OCI-M1 (cell line): Measurements from ENCODE around the gene HS6ST2.
"Not testable (repeated sequence)": the region's sequence is repeated elsewhere in the genome, so short reads cannot be mapped to it uniquely, and the experiment has no call there.

ENCODE experiments used
- DNase-seq: peaks from one replicate; lab custom pipeline; 2025; lab: John Stamatoyannopoulos, UW

The HS6ST2 gene

DNA sequence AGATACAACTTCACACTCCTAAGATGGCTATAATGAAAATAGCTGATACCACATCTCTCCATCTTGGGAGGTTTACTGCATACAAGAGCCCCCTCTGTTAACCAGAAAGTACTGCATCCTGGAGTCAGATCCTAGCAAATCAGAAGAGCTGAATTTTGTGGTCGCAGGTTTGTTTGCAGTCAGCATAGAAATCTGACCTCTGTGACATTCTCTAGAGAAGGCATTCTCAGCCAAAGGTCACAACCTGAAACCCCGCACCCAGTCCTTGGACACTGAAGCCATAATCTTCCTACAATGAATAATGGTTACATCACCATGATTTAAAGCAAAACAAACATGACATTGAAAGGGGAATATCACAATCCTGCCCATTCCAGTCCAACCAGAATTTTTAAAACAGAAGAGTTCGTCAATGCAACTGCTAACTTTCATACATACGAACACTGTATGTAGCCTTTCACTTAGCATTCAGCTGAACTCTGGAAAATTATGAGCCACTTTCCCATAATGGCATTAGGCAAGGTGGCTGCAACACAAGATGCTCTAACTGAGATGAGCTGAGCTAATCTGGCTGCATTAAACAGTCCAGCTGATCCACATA is 17.6 kb downstream of the HS6ST2 start:
- peak; percentile 2 for DNase-seq

DNA sequence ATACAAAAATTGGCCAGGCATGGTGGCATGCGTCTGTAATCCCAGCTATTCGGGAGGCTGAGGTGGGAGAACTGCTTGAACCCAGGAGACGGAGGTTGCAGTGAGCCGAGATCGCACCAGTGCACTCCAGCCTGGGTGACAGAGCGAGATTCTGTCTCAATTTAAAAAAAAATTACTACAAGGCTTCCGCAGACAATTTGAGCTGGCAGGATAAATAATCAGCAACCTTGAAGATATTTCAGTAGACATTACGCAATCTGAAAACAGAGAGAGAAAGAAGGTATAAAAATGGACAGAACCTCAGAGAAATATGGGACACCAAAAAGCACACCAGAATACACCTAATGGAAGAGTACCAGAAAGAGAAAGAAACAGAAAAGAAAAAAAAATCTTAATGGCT is 25.3 kb downstream of the HS6ST2 start:
- no peak for DNase-seq

DNA sequence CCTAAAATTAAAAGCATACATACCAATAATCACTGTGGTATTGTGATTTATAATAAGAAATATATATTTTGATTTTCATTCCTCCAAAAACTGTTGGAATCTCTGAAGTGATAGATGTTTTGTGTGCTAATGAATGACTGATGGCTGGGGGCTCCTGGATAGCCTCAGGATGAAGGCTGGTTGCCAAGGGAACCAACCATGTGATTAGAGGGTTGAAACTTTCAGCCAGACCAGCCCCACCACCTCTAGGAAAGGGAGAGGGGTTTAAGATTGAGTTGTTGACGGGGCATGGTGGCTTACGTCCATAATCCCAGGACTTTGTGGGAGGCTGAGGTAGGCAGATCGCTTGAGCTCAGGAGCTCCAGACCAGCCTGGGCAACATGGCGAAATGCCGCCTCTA is 34.0 kb downstream of the HS6ST2 start:
- DNase-seq = no peak

DNA sequence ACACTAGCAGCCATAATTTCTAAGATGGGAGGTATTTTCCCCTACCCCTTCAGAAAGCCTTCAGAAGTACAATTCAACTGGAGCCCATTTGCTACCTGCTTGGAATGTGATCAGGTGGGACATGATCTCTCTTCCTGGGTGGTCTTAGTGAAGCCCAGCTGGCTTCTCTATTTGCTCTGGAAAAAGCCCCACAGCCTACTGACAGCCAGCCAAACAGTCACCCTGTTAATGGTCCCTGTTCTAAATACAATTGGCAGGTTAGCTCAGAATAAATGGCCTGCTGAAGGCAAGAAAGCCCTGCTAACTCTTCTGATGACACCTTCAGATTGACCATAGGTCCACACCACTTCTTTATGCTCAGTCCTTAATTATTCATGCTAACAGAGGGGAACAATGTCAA is 39.9 kb downstream of the HS6ST2 start:
- no peak for DNase-seq

DNA sequence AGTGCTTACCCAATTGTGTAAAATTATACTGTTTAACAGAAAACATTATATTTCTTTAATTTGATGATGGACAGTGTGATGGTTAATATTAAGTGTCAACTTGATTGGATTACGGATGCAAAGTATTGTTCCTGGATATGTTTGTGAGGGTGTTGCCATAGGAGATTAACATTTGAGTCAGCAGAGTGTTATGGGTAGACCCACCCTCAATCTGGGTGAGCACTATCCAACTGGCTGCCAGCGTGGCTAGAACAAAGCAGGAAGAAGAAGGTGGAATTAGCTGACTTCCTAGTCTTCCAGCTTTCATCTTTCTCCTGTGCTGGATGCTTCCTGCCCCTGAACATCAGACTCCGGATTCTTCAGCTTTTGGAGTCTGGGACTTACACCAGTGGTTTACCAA is 42.1 kb downstream of the HS6ST2 start:
- no peak for DNase-seq

DNA sequence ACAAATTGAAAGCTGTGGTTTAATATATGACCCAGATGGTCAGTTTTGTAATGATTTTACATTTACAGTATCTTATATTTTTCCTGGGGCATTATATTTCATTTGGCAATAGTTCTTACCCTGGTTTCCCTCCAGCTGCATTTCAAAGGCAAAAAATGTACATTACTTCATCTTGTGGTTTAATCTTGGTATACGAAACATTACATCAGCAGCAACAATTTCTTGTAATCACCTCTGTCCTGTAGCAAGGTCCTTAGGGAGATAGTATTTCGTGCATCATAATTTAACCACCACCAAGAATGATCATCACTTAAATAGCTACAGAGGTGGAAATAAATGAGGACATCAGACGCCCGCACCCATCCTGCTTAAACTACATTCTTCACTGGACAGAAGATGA is 48.8 kb downstream of the HS6ST2 start:
- DNase-seq = peak; percentile 49

DNA sequence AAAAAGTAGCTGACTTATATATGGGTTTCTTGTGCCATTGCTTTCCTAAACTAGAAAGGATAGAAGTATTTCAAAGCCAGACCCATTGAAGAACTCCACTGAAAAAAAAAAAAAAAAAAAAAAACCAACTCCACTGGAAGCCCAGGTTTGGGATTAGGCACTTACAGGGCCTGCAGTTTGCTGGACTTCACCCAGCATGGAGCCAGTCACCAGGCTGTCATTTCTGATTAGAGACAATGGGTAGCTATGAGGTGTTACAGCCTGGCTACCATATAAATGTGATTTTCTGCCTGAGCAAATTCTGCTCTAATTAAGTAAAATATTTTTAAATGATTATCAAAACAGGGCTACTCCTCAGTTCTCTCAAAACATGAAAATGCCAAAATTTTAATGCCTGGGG is 49.5 kb downstream of the HS6ST2 start:
- DNase-seq = no peak

DNA sequence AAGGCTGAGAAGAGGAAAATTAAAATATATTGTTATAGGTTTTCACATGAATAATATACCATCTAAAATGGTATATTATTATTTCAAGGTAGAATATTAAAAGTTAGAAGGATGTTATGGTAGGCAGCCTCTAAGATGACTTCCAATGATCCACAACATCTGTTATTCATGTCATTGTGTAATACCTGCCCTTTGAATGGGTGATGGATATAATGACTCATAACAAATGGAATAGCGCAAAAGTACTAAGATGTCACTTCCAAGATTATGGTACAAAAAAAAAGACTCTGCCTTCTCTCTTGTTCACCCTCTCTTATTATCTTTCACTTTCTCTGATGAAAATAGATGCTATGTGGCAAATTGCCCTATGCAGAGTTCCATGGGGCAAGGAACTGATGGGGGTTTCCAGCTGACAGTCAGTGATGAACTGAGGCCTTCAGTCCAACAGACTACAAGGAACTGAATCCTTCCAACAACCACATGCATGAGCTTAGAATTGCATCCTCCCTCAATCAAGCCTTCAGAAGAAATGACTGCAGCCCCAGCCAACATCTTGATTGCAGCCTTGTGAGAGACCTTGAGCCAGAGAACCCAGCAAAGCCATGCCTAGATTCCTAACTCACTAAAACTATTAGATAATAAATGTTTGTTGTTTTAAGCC is 57.7 kb downstream of the HS6ST2 start:
- no peak for DNase-seq

DNA sequence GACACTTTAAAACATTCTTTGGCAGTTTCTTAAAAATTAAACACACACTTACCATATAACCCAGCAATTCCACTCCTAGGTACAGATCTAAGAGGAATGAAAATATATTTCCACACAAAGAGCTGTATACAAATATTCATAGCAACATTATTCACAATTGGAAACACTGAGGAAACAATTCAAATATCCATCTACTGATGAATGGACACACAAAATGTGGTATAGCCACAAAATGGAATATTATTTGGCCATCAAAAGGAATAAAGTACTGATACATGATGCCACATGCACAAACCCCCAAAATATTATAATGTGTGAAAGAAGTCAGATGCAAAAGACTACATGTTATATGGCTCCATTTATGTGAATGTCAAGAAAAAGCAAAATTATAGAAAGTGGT is 70.9 kb downstream of the HS6ST2 start:
- no peak for DNase-seq

DNA sequence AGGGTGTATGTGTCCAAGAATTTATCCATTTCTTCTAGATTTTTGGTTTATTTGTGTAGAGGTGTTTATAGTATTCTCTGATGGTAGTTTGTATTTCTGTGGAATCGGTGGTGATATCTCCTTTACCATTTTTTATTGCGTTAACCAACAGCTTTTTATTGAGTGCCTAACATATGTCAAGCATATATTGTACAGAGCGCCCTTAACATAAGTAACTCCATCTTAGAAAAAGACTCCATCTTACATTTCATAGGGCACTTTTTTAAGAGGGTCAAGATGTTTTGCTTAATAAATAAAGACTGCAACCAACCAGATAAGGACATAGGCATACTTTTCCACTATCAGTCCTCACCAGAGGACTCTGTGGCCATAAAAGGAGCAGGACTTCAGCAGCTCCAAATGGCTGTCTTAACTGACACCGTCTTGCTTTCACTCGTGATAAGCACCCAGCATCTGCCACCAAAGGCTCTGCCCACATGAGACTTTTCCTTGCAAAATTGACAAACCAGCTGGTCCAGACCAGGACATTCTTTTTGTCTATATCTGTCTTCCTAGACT is 75.0 kb downstream of the HS6ST2 start:
- DNase-seq = peak; percentile 57

DNA sequence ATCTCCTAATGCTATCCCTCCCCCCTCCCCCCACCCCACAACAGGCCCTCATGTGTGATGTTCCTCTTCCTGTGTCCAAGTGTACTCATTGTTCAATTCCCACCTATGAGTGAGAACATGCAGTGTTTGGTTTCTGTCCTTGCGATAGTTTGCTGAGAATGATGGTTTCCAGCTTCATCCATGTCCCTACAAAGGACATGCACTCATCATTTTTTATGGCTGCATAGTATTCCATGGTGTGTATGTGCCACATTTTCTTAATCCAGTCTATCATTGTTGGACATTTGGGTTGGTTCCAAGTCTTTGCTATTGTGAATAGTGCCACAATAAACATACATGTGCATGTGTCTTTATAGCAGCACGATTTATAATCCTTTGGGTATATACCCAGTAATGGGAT is 77.7 kb downstream of the HS6ST2 start:
- DNase-seq = not testable (repeated sequence)

DNA sequence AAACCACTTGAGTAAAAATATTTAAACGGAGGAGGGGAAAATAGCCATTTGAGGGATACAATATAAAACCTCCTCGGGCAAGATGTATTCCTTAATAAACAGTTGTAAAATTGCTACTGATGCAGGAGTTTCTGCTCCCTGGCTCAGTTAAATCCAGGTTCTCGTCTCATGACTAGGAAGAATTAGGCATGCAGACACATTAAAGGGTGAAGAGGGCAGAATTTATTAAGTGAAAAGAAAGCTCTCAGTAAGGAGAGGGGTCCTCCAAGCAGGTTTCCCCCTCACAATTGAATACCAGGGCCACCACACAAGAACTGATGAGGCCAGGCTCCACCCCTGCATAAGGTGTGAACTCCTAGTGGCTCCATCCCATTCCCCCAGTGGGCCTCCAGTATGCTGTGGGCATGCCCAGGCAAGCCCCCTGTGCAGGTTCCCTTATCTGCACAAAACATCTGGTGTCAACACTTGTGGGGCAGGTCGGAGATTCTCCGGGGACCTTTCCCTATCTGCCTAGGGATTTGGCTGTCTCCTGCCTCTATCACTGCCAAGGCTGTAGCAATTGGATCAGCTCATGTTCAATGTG is 80.4 kb downstream of the HS6ST2 start:
- DNase-seq = no peak

DNA sequence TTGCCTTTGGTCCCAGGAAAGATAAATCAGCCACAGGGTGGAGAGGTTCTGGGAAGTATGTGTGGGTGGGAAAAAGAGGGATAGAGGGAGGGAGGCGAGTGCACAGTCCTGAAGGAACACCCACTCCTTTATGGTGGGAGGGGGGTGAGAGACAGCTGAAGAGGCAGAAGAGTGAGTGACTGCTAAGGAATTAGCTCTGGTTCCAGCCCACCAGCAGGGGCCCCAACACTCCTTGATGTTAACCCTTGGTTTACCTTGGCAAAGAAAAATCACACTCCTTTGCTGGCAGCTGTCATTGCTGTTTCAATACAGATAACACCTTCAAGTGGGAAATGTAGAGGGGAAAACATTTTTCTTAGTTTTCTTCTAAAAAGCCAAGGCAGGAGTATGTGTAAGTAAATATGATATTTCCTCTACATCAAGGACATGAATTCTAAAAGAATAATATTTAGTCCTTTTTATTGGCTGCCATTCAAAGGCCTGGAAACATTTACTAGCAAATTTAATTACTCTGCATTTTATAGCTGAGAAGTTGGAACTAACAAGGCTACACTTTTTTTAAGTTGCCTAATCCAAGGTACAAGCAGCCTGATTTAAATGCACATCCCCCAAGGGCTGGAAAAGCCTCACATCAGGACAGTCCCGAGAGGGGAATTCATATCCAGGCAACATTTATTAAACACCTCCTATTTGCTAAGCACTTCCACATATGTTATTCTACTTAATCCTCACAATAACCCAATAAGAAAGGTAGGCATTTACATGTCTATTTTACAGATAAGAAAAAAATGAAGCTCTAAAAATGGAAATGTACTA is 81.7 kb downstream of the HS6ST2 start:
- no peak for DNase-seq

DNA sequence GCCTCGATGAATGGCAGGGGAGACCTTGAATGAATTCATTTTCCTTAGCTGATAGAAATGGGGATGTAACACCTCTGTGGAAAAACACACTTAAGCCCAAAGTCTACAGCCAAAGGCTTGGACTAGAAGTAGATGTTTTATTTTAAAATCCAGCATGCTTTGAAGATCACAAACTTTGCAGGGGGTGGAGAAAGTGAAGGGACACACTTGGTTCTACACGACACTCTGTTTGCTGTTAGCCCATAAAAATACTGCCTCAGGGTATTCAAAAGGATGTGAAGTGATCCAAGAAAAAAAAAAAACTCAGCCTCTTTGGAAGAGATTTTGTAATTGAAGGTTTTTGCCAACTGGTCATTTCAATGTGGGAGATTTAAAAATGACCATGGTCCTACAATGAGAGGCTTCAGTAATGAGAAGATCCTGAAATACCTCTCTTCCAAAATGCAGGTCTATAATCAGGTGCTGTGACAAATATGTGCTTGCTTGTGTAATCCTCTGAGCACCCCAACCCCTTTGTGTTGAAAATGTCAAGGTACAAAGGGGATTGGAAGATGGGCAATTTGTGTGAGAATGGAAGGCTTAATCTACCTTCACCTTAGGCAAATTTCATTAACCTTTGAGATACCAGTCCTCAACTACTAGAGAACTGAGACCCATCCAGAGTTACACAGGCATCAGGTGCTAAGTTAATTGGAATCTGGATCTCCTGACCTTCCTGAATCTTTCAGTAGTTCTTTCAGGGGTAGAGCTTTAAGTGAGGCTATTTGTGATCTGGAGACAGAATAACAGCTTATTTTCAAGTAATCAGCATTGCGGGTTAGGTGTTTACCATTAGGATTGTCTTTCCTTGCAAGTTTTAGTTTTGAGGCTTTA is 82.5 kb downstream of the HS6ST2 start:
- DNase-seq = no peak

DNA sequence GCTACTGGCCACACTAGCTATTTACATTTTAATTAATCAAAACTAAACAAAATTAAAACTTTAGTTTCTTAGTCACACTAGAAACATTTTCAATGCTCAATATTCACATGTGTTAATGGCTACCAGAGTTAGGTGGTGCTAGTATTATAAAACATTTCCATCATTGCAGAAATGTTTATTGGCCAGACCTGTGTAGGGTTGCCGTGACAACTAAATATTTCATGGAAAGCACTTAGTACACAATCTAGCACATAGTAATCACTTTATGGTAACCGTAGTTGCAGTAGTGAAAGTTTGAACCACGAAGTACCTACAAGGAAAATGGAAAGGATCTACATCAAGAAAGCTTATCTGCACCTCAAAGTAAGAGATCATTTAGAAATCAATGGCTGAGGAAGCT is 95.9 kb downstream of the HS6ST2 start:
- no peak for DNase-seq

DNA sequence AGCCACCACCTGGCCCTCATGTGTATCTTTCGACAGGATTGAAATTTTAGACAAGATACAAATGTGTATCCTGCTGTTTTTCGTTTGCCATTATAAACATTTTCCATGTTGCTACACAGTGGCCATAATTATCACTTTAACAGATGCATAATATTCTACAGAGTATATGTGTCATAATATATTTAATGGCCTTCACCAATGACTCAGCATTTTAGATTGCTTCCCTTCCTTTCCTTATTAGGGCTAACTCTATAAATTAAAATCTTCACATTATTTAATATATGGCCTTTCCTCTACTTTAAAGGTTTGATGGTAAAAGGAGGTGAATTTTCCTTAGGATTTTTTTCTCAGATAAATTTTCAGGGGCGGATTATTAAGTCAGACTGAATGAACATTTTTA is 97.4 kb downstream of the HS6ST2 start:
- DNase-seq = no peak

DNA sequence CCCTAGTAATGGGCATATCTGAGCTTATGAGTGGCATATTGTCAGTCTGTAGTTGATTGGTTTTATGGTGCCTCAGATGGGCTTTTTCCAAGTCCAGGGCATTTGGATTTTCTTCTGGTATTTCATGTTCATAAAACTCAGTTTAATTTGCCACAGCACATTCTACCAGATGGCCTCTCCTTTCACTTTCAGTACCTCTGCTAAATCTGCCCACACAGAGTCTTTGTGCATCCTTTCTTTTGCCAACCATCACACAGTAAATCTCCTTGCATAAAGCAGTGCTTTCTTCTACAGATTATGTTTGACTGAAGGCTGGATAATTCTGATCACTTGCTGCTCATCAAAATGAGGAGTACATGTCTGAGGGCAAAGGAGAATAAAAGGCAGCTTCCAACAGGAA is 98.2 kb downstream of the HS6ST2 start:
- no peak for DNase-seq

DNA sequence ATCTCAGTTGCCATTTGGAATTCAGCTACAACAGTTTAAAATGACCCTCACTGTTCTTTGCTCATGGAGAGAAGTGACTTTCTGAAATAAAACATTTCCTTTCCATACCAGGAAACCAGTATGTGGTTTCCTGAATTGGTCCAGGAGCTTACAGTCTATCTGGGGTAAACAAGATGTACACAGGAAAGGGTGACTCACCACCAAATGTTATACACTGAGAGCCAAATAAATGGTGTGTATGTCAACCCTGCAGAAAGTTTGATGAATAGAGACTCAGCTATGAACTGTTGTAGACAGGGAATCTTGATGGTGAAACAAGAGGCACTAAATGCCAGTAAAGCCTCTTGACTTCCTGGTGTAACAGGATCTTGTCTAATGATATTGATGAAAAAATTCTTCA is 100.4 kb downstream of the HS6ST2 start:
- DNase-seq = no peak

DNA sequence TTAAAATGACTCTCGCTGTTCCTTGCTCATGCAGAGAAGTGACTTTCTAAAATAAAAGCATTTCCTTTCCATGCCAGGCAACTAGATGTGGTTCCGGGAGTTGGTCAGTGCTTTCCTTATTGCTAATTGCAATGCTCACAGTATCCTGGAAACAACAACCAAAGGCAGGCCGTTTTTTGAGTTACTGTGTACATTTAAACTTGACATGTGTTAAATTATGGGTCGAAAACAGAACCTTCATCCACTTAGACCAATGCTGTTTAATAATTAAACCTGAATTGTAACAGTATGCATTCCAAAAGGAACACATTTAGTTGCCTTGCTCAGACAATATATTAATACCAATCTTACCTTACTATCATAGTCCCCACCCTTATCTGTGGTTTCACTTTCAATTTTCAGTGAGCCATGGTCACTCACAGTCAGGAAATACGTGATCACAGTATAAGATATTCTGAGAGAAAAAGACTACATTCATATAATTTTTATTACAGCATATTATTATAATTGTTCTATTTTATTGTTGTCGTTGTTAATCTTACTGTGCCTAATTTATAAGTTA is 102.6 kb downstream of the HS6ST2 start:
- peak; percentile 57 for DNase-seq

DNA sequence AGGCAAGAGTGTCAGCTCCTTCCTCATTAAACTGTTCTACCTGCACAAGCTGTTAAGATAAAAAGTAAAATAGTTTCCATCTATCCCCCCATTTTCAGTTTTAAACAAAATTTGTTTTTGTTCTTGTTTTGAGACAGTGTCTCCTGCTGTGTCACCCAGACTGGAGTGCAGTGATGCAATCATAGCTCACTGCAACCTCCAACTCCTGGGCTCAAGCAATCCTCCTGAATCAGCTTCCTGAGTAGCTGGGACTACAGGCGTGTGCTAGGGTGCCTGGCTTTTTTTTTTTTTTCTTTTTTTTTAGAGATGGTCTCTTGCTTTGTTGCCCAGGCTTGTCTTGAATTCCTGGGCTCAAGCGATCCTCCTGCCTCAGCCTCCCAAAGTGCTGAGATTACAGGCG is 105.4 kb downstream of the HS6ST2 start:
- DNase-seq = no peak

DNA sequence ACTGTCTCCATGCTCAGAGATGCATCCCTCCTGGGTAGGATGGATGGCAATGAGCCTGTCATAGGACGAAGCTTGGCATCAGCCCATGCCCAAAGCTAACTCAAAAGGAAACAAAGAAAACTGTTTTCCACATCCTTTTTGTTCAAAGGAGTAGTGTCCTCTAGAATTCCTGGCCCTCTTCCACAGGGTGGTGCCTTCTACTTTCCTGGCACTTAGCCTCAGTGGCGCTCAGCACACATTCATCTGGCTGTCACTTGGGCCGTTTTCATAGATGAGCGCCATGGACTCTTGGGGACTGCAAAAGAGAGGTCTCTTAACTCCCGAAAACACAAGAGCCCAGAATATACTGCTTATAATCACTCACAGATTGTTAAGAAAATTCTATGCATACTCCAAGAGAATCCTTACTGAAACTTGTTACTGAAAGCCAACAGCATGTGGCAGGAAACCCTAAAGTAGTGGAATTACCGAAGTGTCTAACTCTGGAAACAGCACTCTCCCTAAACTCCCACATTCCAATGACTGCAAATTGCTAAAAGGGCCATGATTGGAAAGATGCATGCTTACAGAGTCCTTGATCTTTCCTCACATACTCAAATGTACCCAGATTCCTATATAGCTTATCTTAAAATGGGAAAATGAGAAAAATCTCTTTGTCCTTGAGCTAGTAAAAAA is 110.0 kb downstream of the HS6ST2 start:
- DNase-seq = no peak
